G401 (cell line): ENCODE data around the gene C6orf89. TPM values are rescaled to one million over a fixed set of nuclear protein-coding genes. Genes with fewer than 3 reads are reported as not detected.

ENCODE experiments used
- DNase-seq: peaks from one replicate; pipeline ENCODE4 v3.0.0-alpha.2; 2015; ENCODE audit warnings: low spot score
- in situ Hi-C: cut with HindIII; loops from 2 replicates; pipeline ENCODE4 v1.10.0; 2016; ENCODE audit warnings: low sequenced_read_pairs, mixed read lengths
- total RNA-seq: library from RNA; depleted of rRNA; stranded (reverse); fragments of >200 nt; shearing (Covaris generic); gene quantifications from 2 replicates; pipeline ENCODE4 v1.2.3, GENCODE V29; 2014; rRNA removed

The C6orf89 gene
- total RNA-seq, 1 experiment from 2014 or later, result 30.1 TPM

DNA sequence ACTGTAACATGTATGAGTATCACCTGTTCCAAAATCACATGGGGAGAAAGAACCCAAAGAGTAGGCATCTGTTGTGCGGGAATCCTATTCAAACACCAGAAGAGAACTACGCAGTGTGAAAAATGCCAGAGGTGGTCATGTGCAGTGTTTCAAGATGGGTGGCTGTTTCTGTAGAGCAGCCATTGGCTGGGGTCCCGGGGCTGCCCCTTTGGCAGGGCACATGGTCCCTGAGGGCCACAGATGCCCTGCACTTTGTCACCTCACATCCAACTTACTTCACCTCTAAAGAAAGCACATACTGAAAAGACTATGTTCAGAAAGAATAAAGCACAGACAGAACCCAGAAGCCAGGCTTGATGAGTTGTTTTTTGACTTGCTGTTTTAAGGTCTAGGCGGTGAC lies 87.9 kb downstream of the C6orf89 start:
- DNase-seq, result no peak
- in situ Hi-C loops, result no loop called here

DNA sequence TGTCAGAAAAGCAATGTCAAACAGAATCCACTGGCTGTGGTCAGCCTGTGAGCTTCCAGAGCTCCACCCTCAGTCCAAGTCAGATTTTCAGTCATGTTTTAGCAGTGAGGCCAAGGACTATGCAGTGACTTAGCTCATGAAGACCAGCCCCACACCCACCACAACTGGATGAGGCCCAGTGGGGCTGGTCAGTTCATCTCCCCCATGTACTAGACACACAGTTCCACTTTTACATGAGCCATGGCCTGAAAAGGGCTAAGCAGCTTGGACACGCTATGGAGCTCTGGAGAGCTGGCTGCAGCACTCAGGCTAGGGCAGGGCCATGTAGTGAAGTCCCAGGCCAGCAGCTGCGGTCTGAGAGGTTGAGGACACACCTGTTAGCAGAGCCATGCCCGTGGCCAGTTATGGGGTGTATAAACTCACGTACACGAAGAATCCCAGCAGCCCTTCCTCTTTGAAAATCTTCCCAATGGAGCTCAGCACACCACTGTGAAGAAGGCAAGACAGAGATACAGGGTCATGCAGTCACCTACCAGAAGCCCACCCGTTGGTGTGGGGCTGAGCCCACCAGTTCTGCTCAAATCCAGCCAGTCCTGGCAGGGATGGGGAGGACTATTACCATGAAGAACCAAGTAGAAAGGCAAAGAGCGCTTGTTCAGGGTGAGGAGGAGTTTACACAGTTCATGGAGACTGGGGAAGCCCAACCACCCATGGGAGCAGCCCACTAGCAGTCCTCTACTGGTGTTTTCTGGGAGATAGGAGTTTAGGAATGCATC lies 89.7 kb downstream of the C6orf89 start:
- in situ Hi-C loops, result no loop called here
- no peak for DNase-seq

DNA sequence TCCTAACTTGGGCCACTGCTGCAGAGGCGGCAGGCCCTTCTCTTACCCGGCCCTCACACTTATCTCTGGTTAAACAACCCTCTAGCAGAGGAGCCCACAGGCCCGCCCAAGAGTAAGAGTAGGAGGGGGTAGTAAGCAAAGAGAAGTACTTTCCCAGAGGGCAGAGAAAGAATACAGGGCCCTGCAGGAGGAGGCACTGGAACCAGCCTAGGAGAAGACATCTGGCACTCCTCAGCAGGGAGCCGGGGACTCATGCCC lies 90.2 kb downstream of the C6orf89 start:
- in situ Hi-C loops, result no loop called here
- DNase-seq, result no peak

DNA sequence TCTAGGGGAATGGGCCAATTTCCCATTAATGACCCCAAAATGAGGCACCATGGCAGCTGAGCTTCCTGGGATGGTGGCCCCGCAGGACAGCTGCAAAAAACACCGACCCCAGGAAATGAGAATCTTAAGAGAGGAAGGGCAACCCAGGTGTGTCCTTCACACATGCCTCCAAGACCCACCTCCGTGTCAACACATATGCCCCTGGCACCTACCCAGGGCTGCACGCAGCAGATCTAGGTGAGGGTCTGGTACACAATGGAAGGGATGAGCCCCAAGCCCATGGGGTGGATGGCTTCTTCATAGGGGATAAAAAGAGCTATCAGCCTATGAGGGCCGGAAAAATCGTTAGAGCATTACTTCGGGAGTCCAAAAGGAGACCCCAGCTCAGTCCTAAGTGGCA lies 90.8 kb downstream of the C6orf89 start:
- no peak for DNase-seq
- in situ Hi-C loops, result no loop called here

DNA sequence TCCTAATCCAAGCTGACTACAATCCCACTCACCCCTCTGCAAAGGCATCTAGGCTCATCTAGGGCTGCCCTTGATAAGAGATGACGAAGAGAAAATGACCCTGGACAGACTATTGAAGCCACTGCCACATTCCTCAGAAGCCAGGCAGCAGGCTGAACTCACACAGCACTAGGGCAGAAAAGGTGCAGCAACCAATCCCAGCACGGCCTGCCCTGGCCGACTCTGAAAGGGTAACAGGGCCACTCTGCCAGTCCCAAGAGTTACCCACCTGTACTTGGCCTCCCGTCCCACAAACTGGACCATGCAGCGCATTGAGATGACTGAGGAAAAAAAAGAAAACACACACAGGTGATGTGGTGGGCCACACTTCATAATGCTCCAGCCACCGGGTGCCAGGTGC lies 91.2 kb downstream of the C6orf89 start:
- DNase-seq, result no peak
- in situ Hi-C loops, result no loop called here

DNA sequence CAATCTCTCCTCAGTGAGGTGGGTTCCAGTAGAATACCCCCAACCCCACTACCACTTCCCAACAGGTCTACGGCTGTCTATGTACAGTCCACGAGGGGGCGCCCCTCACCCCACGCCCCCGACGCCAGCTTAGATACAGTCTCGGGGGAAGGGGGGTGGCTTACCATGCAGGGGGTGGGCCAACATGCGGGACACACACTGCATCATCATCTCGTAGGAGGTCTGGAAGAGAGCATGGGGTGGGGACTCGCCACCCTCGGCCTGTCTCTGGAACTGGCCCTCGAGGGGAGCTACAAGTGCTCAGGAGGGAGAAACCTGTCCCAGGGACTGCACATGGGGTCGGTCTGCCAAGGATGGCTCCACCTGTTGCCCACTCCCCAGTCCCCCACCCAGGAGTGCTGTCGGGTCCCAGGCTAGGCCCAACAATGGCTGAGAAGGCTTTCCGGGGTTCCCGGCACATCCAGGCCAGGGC lies 91.8 kb downstream of the C6orf89 start:
- no peak for DNase-seq
- in situ Hi-C loops, result no loop called here

Other genes with a start within 250 kb of the C6orf89 start
- 105 and 117 TPM in 2 replicates for gene CDKN1A, start 207.2 kb upstream of the C6orf89 start, total RNA-seq
- 0.06 TPM in 1 of 2 replicates, not detected in the other for gene RAB44, start 188.1 kb upstream of the C6orf89 start, total RNA-seq
- gene CPNE5, start 46.5 kb upstream of the C6orf89 start, total RNA-seq, result 28.1 and 37.6 TPM in 2 replicates
- 62.5 and 124 TPM in 2 replicates for gene PPIL1, start 11.1 kb upstream of the C6orf89 start, total RNA-seq
- not detected in 2 replicates for gene PI16, start 68.8 kb downstream of the C6orf89 start, total RNA-seq
- 389 and 393 TPM in 2 replicates for gene MTCH1, start 100.2 kb downstream of the C6orf89 start, total RNA-seq
- 0.55 and 1.2 TPM in 2 replicates for gene FGD2, start 119.7 kb downstream of the C6orf89 start, total RNA-seq